Endothelial cell of umbilical vein (primary cell): Measurements from ENCODE around the gene MEA1. TPM values are rescaled to one million over a fixed set of nuclear protein-coding genes. Genes with fewer than 3 reads are reported as not detected.

Experiments
- BruUV-seq: library from RNA; stranded (reverse); fragments of 400-500 nt; replicated peaks from 2 replicates; lab custom pipeline; 2021; lab: Mats Ljungman, UMichigan
- CTCF ChIA-PET: fragments of 300-600, 350-600 bp; sonication (Branson Sonifier 250); formaldehyde crosslinking; loops from one replicate; lab custom pipeline; 2021; ENCODE audit warnings: antibody characterized with exemption, inconsistent platforms; lab: Charles Lee
- POLR2A ChIA-PET: fragments of 300-600, 350-600 bp; sonication (Branson Sonifier 250); formaldehyde crosslinking; loops from one replicate; lab custom pipeline; 2021; ENCODE audit warnings: antibody characterized with exemption, inconsistent platforms; lab: Charles Lee
- DNase-seq: peaks from one replicate; pipeline ENCODE4 v3.0.0-alpha.2; 2011; ENCODE audit warnings: low read depth, low spot score
- FAIRE-seq: peaks from 2 replicates; lab custom pipeline; 2011; peaks lifted over from hg19 to GRCh38; lab: Jason Lieb, UNC
- H2AFZ ChIP-seq: 2 replicates; pipeline ENCODE4 v1.6.0; 2012; ENCODE audit warnings: low read depth, low read length, control low read depth, inconsistent platforms
- H3K27ac ChIP-seq: 2 replicates; pipeline ENCODE4 v1.5.1; 2011; ENCODE audit warnings: low read depth, mild to moderate bottlenecking, control low read depth, low read length, moderate library complexity; ENCODE audit not compliant: insufficient read depth
- H3K27me3 ChIP-seq, 2 experiments: 2 replicates each; pipeline versions ENCODE4 v1.6.0 to v1.6.1; 2011; ENCODE audit warnings: low read length in 2 of 2, mixed read lengths in 1 of 2; ENCODE audit not compliant: control insufficient read depth in 2 of 2, insufficient read depth in 2 of 2
- H3K36me3 ChIP-seq, 2 experiments: 2 replicates in 1 of 2; 3 replicates in 1 of 2; pipeline ENCODE4 v1.5.1; 2011; ENCODE audit warnings: low read length in 2 of 2, mild to moderate bottlenecking in 1 of 2, moderate library complexity in 1 of 2; ENCODE audit not compliant: control insufficient read depth in 2 of 2, insufficient read depth in 2 of 2; ENCODE audit errors: extremely low read depth in 1 of 2
- H3K4me1 ChIP-seq: 3 replicates; pipeline ENCODE4 v1.5.1; 2011; ENCODE audit warnings: mild to moderate bottlenecking, low read length; ENCODE audit not compliant: control insufficient read depth, insufficient read depth; ENCODE audit errors: extremely low read depth
- H3K4me2 ChIP-seq: 2 replicates; pipeline ENCODE4 v1.6.1; 2011; ENCODE audit warnings: low read length, control low read depth, mixed read lengths; ENCODE audit not compliant: insufficient read depth
- H3K4me3 ChIP-seq, 3 experiments: fragments of 200-600 bp in 1 of 3; sonication (generic), shearing (Covaris generic) in 1 of 3; replicated peaks in 1 of 3; 2 replicates each; pipeline ENCODE4 v1.5.1; 2011 to 2016; ENCODE audit warnings: control low read depth in 3 of 3, low read length in 3 of 3, mild to moderate bottlenecking in 2 of 3, inconsistent platforms in 1 of 3, low read depth in 1 of 3, moderate library complexity in 1 of 3; ENCODE audit not compliant: insufficient read depth in 1 of 3
- H3K79me2 ChIP-seq: 2 replicates; pipeline ENCODE4 v1.6.0; 2012; ENCODE audit warnings: low read length, inconsistent platforms; ENCODE audit not compliant: control insufficient read depth, insufficient read depth
- H3K9ac ChIP-seq: replicated peaks from 2 replicates; pipeline ENCODE3; 2011; ENCODE audit warnings: low read length, control low read depth; ENCODE audit not compliant: insufficient read depth; ENCODE audit errors: extremely low read depth
- H3K9me1 ChIP-seq: replicated peaks from 3 replicates; pipeline ENCODE4 v1.6.0; 2011; ENCODE audit warnings: mild to moderate bottlenecking, low read length; ENCODE audit not compliant: control insufficient read depth, insufficient read depth; ENCODE audit errors: extremely low read depth
- H3K9me3 ChIP-seq: replicated peaks from 2 replicates; pipeline ENCODE4 v1.5.1; 2012; ENCODE audit warnings: low read length, inconsistent platforms; ENCODE audit not compliant: control insufficient read depth, insufficient read depth
- H4K20me1 ChIP-seq: replicated peaks from 2 replicates; pipeline ENCODE3; 2011; ENCODE audit warnings: mild to moderate bottlenecking, low read length; ENCODE audit not compliant: control insufficient read depth, insufficient read depth; ENCODE audit errors: extremely low read depth
- CTCF ChIP-seq, 2 donors: IDR thresholded peaks; 1 replicate in 1 of 2; 2 replicates in 1 of 2; pipeline ENCODE4 v1.5.1; 2011; ENCODE audit warnings: low read length in 2 of 2, mild to moderate bottlenecking in 2 of 2, moderate library complexity in 2 of 2, control low read depth in 1 of 2, inconsistent platforms in 1 of 2, low read depth in 1 of 2; ENCODE audit not compliant: insufficient read depth in 1 of 2; ENCODE audit errors: extremely low read depth in 1 of 2
- EZH2 ChIP-seq: IDR thresholded peaks from 2 replicates; pipeline ENCODE4 v1.6.1; 2012; ENCODE audit warnings: borderline replicate concordance, low read depth, mild to moderate bottlenecking, moderate library complexity, low read length, inconsistent platforms; ENCODE audit not compliant: severe bottlenecking
- FOS ChIP-seq: IDR thresholded peaks from 2 replicates; pipeline ENCODE4 v1.6.1; 2011; ENCODE audit warnings: mild to moderate bottlenecking, low read length, moderate library complexity, borderline replicate concordance; ENCODE audit not compliant: insufficient read depth
- GATA2 ChIP-seq: IDR thresholded peaks from 2 replicates; pipeline ENCODE4 v1.7.0; 2011; ENCODE audit warnings: low read depth, mild to moderate bottlenecking, moderate library complexity, mixed read lengths, low read length; ENCODE audit not compliant: insufficient read length, insufficient read depth
- MYC ChIP-seq: IDR thresholded peaks from one replicate; pipeline ENCODE4 v1.6.1; 2011; ENCODE audit warnings: mild to moderate bottlenecking, low read depth, low read length
- dilution Hi-C: fragments of 300-500 bp; cut with MboI; formaldehyde crosslinking; loops from one replicate; pipeline ENCODE4 v1.15.0; 2019; ENCODE audit warnings: low sequenced_read_pairs; ENCODE audit not compliant: extremely low pct_ligation_motif_present
- intact Hi-C: fragments of 100-400 bp; cut with micrococcal nuclease; formaldehyde crosslinking; loops from one replicate; pipeline ENCODE4 v1.10.0; 2022
- polyA plus RNA-seq, 4 experiments: library from polyadenylated mRNA; depleted of rRNA in 3 of 4; stranded (reverse) in 3 of 4; unstranded in 1 of 4; fragments of >200 nt; gene quantifications; 2 replicates each; pipeline versions ENCODE4 v1.2.1 to v1.2.3, GENCODE V29; 2011 to 2012; ENCODE audit warnings: missing spikeins in 1 of 4
- total RNA-seq: library from RNA; stranded (reverse); gene quantifications from 2 replicates; pipeline ENCODE4 v1.2.3, GENCODE V29; 2021
- TF ChIP-seq, protein P1 (sequence below): IDR thresholded peaks from 2 replicates; pipeline ENCODE4 v1.6.1; 2011; ENCODE audit not compliant: insufficient read depth, insufficient read length

Gene MEA1
- total and polyA plus RNA-seq, 2 donors (not counting 3 experiments of a cell fraction or from before 2014, with no cell fraction given) = 62.5 to 69.5 TPM

- H3K4me3 ChIP-seq = no peak overlapping the region
- FAIRE-seq = no peak
- H3K36me3 ChIP-seq = peaks cover 0 to 17% of the 10 kb centered on the region in 2 experiments
- H3K79me2 ChIP-seq = no peaks in the 10 kb centered on the region
- H3K9me1 ChIP-seq = no peaks in the 10 kb centered on the region
- no TSS peak for BruUV-seq
- ChIA-PET POLR2A (no interaction called here), CTCF (interaction anchor here (1.1 kb wide), 1 partner anchor 21 kb away, joined by 3 read pairs; the partner anchor contains the start of gene PPP2R5D)
- H3K9me3 ChIP-seq = no peaks in the 10 kb centered on the region
- TF ChIP-seq, protein P1, sequence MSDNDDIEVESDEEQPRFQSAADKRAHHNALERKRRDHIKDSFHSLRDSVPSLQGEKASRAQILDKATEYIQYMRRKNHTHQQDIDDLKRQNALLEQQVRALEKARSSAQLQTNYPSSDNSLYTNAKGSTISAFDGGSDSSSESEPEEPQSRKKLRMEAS = no peak
- TF ChIP-seq EZH2 = no peak
- no peak for TF ChIP-seq GATA2
- TF ChIP-seq MYC = no peak
- TF ChIP-seq FOS = no peak
- no peak for TF ChIP-seq CTCF (IDR thresholded peaks at IDR 0.05; ENCODE audit: extremely low read depth in 1 of 2, insufficient read depth in 1 of 2, low read depth in 1 of 2, low read length in 2 of 2)
- H3K4me1 ChIP-seq = peaks cover 10% of the 10 kb centered on the region
- dilution Hi-C loops = no loop called here
- no peak overlapping the region for H3K4me2 ChIP-seq
- no peak overlapping the region for H2AFZ ChIP-seq
- no peak overlapping the region for H3K9ac ChIP-seq
- DNase-seq = no peak
- H3K27me3 ChIP-seq = no peaks in the 10 kb centered on the region
- intact Hi-C loops = loop anchor here (5.0 kb wide), 1 partner anchor 50 kb away; the partner anchor contains the start of genes KLHDC3 and MEA1
- no peak overlapping the region for H3K27ac ChIP-seq
- H4K20me1 ChIP-seq = no peaks in the 10 kb centered on the region
Measured at GRCh38 chr6:42962502-42963178, 51.1 kb downstream of the MEA1 start.
